Activated naive CD4-positive, alpha-beta T cell (primary cell): ENCODE measurements around the gene CSTA.

Experiments used
- DNase-seq, 4 experiments: peaks; one replicate each; lab custom pipeline; 2025; lab: John Stamatoyannopoulos, UW

CSTA gene

GRCh38 chr3:122382888-122383666 lies 58.0 kb downstream of the CSTA start, which contains the start of gene MIX23:
Gene MIX23, minus strand, starts transcription at chr3:122383231. Its CDS starts 7 bp downstream, at chr3:122383224.
- peak; percentile 50 to 75 (median 66) for DNase-seq

GRCh38 chr3:122383771-122384697 lies 59.0 kb downstream of the CSTA start, which contains the start of gene FAM162A:
Gene FAM162A, plus strand, starts transcription at chr3:122384182. Its CDS starts 84 bp downstream, at chr3:122384266.
- DNase-seq = peak; percentile 81 to 93 (median 86)

- no peak for DNase-seq
These were observed 62.7 kb downstream of the CSTA start for GRCh38 chr3:122387709-122388108.

- no peak for DNase-seq
These were observed 64.1 kb downstream of the CSTA start for GRCh38 chr3:122389197-122389596.

- no peak for DNase-seq
These were observed 64.8 kb downstream of the CSTA start for GRCh38 chr3:122389892-122390291.

- DNase-seq = no peak
These were observed 65.6 kb downstream of the CSTA start for GRCh38 chr3:122390665-122391064.
